ENCODE results near the gene ICA1L. TPM values are rescaled to one million over a fixed set of nuclear protein-coding genes. Genes with fewer than 3 reads are reported as not detected.
A peak's percentile ranks its signal among the peaks of the same experiment; 100 is the strongest.
"Not testable (repeated sequence)": the region's sequence is repeated elsewhere in the genome, so short reads cannot be mapped to it uniquely, and the experiment has no call there.

ICA1L gene
- total and polyA plus RNA-seq, 12 donors, result 7.2 to 17.5 (median 8.4) TPM

DNA sequence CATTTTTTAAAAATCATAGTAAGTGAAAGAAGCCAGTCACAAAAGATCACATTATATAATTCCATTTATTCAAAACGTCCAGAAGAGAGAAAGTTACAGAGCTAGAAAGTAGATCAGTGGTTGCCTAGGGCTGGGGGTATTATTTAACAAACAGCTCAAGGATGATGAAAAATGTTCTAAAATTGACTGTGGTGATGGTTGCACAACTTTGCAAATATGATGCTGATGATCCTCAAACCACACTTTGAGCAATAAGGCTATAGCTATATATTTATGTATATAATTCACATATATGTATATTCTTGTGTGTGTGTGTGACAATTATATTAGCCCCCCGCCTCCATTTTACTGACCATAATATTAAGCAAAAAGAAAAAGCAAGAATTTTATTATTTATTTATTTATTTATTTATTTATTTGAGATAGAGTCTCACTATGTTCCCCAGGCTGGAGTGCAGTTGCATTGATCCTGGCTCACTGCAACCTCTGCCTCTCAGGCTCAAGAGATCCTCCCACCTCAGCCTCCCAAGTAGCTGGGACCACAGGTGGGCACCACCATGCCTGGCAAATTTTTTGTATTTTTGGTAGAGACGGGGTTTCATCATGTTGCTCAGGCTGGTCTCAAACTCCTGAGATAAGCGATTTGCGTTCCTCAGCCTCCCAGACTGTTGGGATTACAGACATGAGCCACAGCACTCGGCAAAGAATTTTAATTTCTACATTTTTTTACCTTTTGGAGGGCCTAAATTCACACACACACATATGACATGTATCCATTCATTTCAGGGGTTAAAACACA, 38.0 kb upstream of the ICA1L start:
- TF ChIP-seq POLR2A (IDR thresholded peaks at IDR 0.05), result no peak
- Histone ChIP-seq H3K4me1 (replicated peaks in 1 of 2) (peaks cover 16 to 34% of the 10 kb centered on the region in 2 donors), H3K4me3 (no peak overlapping the region), H3K36me3 (replicated peaks in 1 of 2) (peaks cover 0 to 10% of the 10 kb centered on the region in 2 donors), H3K27me3 (no peaks in the 10 kb centered on the region), H3K9me3 (replicated peaks in 1 of 3) (no peaks in the 10 kb centered on the region), H3K27ac (no peak overlapping the region)
- intact Hi-C loops (cut with DNase I), result no loop called here
- WGBS, 4 donors, result 88 to 94% (median 92%) methylated on average over 6 of the region's 6 CpGs
- DNase-seq, result no peak

DNA sequence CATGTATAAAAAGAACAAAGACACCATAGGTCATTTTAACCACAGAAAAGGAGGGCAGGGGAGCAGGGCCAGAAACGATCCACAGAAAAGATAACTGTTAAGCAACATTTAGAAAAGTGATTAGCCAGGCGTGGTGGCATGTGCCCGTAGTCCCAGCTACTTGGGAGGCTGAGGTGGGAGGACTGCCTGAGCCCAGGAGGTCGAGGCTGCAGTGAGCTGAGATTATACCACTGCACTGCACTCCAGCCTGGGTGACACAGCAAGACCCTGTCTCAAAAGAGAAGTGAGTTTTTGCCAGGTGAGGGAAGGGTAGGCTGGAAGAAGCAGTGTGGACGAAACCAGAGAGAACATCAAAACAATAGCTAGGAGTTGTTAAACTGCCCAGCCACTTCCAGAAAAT, 36.6 kb upstream of the ICA1L start:
- WGBS, 4 donors, result 82 to 85% (median 84%) methylated on average over 5 of the region's 5 CpGs
- intact Hi-C loops (cut with DNase I), result no loop called here
- Histone ChIP-seq H3K4me1 (replicated peaks in 1 of 2) (peaks cover 14 to 29% of the 10 kb centered on the region in 2 donors), H3K9me3 (replicated peaks in 1 of 3) (no peaks in the 10 kb centered on the region), H3K27me3 (no peaks in the 10 kb centered on the region), H3K27ac (no peak overlapping the region), H3K36me3 (replicated peaks in 1 of 2) (peaks cover 0 to 10% of the 10 kb centered on the region in 2 donors), H3K4me3 (no peak overlapping the region)
- no peak for DNase-seq
- TF ChIP-seq, protein P1, sequence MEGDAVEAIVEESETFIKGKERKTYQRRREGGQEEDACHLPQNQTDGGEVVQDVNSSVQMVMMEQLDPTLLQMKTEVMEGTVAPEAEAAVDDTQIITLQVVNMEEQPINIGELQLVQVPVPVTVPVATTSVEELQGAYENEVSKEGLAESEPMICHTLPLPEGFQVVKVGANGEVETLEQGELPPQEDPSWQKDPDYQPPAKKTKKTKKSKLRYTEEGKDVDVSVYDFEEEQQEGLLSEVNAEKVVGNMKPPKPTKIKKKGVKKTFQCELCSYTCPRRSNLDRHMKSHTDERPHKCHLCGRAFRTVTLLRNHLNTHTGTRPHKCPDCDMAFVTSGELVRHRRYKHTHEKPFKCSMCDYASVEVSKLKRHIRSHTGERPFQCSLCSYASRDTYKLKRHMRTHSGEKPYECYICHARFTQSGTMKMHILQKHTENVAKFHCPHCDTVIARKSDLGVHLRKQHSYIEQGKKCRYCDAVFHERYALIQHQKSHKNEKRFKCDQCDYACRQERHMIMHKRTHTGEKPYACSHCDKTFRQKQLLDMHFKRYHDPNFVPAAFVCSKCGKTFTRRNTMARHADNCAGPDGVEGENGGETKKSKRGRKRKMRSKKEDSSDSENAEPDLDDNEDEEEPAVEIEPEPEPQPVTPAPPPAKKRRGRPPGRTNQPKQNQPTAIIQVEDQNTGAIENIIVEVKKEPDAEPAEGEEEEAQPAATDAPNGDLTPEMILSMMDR (IDR thresholded peaks at IDR 0.05), result no peak
- no peak for TF ChIP-seq POLR2A (IDR thresholded peaks at IDR 0.05)

DNA sequence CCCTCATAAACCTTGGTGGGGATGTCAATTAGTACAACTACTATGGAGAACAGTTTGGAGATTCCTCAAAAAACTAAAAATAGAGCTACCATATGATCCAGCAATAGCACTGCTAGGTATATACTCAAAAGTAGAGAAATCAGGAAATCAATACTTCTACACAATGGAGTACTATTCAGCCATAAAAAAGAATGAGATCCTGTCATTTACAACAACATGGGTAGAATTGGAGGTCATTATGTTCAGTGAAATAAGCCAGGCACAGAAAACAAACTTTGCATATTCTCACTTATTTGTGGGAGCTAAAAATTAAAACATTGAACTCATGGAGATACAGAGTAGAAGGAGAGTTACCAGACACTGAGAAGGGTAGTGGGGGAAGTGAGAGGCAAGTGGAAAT, 33.9 kb upstream of the ICA1L start:
- DNase-seq; H3K27ac ChIP-seq; intact Hi-C loops (cut with DNase I); H3K27me3 ChIP-seq; H3K36me3 ChIP-seq (replicated peaks in 1 of 2); H3K4me3 ChIP-seq; H3K9me3 ChIP-seq (replicated peaks in 1 of 3): not testable (repeated sequence)
- H3K4me1 ChIP-seq (replicated peaks in 1 of 2), result peaks cover 8 to 20% of the 10 kb centered on the region in 2 donors

DNA sequence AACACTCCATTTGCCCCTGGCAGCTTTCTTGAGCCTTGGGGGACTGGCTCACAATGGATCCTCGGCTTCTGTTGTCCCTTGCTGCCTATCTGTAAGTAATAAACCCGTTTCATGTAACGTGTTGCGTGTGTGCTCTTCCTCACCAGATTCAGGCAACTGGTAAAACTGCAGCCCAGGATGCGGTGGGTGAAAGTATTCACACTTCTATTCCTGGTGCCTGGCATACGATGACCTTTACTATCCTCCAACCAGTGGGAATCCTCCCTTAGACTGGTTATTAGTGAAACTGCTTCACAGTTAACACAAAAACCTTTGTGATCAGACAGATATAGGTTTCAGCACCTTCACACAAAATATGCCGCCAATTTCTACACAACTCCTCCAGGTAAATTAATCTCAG, 13.6 kb upstream of the ICA1L start:
- Histone ChIP-seq H3K27me3 (no peaks in the 10 kb centered on the region), H3K36me3 (replicated peaks in 1 of 2) (peaks cover 0 to 17% of the 10 kb centered on the region in 2 donors), H3K4me3 (no peak overlapping the region), H3K9me3 (replicated peaks in 1 of 3) (no peaks in the 10 kb centered on the region), H3K4me1 (replicated peaks in 1 of 2) (no peaks in the 10 kb centered on the region), H3K27ac (no peak overlapping the region)
- 84 to 92% (median 89%) methylated on average over 7 of the region's 7 CpGs for WGBS, 4 donors
- no peak for DNase-seq
- TF ChIP-seq, protein P1 (IDR thresholded peaks at IDR 0.05), result no peak
- no peak for TF ChIP-seq POLR2A (IDR thresholded peaks at IDR 0.05)
- intact Hi-C loops (cut with DNase I), result no loop called here

DNA sequence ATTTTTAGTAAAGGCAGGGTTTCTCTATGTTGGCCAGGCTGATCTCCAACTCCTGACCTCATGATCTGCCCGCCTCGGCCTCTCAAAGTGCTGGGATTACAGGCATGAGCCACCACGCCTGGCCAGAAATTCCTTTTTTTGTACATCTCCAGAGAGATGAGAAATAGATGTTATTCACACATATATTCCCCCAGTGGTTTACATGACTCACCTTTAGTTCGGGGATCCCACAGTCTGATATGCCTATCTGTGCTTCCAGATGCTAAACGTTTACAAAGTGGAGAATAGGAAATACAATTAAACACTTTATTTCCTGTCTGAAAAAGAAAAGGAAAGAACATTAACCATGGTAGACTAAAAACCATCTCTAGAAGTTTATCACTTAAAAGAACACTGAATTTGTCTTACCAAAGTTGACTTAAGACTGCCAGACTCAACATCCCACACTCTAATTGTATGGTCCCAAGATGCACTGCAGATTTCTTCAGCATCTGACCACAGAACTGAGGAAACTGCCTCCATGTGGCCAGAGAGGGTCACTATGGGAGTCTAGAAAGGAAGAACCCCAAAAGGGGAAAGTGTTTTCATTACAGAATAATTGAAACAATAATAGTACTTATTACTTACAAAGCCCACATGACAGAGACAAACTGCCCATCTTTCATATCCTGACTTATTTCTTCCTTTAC, 12.6 kb upstream of the ICA1L start:
- 78 to 89% (median 83%) methylated on average over 5 of the region's 5 CpGs for WGBS, 4 donors
- Histone ChIP-seq H3K27ac (no peak overlapping the region), H3K4me1 (replicated peaks in 1 of 2) (no peaks in the 10 kb centered on the region), H3K27me3 (no peaks in the 10 kb centered on the region), H3K36me3 (replicated peaks in 1 of 2) (peaks cover 0 to 12% of the 10 kb centered on the region in 2 donors), H3K9me3 (replicated peaks in 1 of 3) (no peaks in the 10 kb centered on the region), H3K4me3 (no peak overlapping the region)
- no peak for DNase-seq
- intact Hi-C loops (cut with DNase I), result no loop called here
- TF ChIP-seq POLR2A (IDR thresholded peaks at IDR 0.05), result no peak
- TF ChIP-seq, protein P1 (IDR thresholded peaks at IDR 0.05), result peak in 1 of 6 experiments; percentile 8

All from adrenal gland (tissue), 12 donors.